Left hindlimb (tissue), 1 donor: ENCODE measurements around the gene LZTS3.
"Not testable (repeated sequence)": the region's sequence is repeated elsewhere in the genome, so short reads cannot be mapped to it uniquely, and the experiment has no call there.

Source experiments
- DNase-seq: peaks from one replicate; pipeline ENCODE4 v3.0.0-alpha.2; 2018

LZTS3 gene

DNA sequence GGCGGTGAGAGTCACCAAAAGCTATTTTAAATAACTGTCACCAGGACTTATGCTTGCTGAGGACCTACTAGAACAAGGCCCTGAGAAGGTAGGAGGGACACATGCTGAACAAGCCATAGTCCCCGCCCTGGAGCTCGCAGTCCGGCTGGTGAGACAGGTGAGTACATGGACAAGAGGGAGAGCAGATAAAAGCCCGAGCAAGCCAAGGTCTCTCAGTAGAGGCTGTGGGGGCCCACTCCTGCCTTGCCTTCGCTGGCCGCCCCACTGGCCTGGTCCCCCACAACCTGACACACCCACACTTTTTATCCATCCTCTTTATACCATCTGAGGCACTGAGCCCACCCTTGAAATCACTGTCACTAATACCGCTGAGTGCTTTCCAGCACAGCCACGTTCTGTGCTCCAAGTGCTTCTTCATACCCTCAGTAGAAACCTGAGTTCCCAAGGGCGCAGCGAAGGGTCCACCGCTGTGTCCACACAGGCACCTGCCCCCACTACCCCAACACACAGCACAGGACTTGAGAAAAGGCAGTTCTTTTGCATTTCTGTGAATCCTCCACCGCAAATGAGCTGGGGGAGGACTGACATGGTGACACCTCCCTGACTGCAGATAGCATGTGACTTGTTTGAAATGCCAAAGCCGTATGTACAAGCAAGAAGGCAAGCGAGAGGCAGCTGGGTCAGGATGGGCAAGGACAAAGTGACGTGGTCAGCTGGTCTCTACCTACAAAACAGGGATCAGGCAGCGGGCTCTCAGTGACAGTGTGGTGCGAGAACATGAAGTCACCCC, 19.1 kb upstream of the LZTS3 start:
- no peak for DNase-seq

- no peak for DNase-seq
Measured at GRCh38 chr20:3190681-3191111, 17.3 kb upstream of the LZTS3 start.

DNA sequence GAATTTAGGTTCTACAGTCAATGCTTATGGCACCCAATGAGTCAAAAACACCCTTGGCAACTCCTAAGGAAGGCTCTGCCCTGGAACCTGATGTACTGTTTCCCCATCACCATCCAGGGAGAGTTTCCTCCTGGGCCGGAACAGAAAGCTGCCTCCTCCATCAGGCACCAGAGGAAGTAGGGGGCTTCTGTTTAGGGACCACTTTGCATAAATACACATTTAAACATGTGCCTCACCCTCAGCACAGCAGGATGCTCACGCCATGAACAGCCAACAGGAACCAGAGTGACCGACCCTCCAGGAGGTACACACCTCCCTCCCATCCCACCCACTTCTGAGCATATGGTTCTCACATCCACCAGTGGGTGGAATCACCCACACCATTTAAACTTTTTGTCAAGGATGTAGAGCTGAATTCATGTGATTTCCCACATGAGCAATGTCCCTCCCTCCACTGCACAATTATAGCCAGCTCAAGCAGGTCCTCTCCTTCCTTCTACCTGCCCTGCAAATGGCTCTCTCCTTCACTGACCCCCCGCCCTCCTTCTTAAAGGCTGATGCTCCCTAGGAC, 16.3 kb upstream of the LZTS3 start:
- no peak for DNase-seq

DNA sequence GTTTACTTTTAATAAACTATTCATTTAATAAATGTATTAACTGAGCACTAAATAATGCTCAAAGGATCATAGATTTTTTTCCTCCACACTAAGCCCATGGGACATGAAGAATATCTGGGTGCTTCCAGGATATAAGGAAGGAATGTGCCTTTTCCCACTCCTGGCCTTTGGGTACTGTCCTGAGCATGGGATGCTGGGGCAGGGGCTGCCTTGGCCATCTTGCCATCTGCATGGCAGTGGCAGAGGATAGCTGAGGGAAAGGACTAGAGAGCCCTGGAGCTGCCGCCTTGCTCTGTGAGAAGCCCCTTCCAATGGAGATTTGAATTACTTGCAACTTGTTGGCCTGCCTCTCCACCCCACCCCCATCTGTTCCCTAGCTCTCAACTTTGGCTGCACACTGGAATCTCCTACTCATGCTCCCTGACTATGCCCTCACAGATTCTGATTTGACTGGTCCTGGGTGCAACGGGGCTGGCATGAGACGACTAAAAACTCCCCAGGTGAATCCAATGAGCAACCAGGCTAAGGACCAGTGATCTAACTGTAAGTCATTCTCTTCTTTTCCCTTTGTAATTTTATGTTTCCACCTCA, 15.6 kb upstream of the LZTS3 start:
- DNase-seq, result no peak

GRCh38 chr20:3187861-3188260, 14.5 kb upstream of the LZTS3 start:
- not testable (repeated sequence) for DNase-seq

GRCh38 chr20:3183896-3184612, 10.7 kb upstream of the LZTS3 start:
- no peak for DNase-seq

- not testable (repeated sequence) for DNase-seq
Measured at GRCh38 chr20:3182429-3182828, 9.1 kb upstream of the LZTS3 start.

DNA sequence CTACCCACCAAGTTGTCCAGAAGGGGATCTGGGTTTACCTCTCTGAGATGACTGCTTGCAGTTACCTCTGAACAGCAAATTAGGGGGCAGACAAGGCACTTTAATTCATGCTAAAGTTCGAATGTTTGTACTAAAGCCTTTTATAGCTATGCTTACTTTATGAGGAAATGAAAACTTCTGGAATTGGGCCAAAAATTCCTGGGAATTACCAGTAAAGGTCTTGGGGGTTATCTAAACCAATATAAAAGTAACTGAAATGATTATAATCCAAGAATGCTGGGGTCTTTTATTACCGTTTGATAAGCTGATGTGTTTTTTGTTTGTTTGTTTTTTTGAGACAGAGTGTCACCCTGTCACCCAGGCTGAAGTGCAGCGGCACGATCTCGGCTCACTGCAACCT, 7.9 kb upstream of the LZTS3 start:
- DNase-seq, result no peak

DNA sequence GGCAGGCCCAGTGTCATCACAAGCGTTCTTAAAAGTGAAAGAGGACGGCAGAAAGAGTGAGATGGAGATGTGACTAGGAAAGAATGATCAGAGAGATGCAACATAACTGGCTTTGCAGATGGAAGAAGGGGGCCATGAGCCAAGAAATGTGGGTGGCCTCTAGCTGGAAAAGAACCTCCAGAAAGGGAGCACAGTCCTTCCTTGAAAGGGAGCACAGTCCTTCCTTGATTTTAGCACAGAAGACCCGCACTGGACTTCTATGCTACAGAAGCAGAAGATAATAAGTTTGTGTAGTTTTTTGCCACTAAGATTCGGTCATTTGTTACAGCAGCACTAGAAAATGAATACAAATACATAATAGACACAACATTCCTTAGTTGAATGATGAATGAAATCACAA, 7.0 kb upstream of the LZTS3 start:
- no peak for DNase-seq

DNA sequence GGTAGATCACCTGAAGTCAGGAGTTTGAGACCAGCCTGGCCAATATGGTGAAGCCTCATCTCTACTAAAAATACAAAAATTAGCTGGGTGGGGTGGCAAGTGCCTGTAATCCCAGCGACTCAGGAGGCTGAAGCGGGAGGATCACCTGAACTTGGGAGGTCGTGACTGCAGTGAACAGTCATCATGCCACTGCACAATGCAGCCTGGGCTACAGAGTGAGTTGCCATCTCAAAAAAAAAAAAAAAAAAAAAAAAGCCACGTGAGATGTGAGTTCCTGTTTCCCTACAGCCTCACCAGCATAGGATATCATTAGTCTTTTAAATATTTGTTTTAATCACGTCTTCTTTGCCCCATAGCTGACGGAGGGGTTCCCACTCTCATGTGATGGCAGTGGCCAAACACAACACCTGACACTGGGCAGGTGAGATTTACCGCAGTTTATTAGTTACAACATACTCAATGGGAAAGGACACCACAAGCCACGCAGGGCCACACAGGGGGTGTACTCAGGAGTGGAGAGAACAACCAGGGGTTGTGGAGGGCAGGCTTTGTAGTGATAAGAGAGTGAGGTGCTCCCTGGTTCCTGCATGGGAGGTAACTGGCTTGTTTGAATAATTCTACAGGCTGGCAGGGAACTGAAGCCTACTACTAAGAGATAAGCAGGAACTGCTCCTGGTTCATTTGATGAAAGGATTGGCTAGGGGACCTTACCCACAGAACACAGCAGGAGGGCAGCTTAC, 4.6 kb upstream of the LZTS3 start:
- DNase-seq, result no peak

DNA sequence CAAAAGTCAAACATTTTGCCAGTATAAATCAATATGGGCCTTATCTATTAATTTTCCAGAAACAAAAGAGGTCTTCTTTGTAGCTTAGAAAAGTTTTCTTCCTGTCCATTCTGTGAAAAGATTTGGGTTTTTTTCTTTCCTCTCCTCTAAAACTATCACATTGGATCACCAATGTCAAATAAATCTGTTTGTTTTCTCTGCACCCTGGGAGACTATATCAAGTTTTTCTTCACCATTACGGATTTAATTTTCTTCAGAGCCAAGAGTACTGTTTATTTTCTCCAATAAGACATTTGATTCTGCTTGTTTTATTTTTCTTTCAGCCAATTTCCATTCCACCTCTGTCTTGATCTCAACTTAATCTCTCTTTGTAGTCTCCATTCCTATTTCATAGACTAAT, 1.9 kb upstream of the LZTS3 start:
- DNase-seq, result no peak

GRCh38 chr20:3174442-3175261, 1.3 kb upstream of the LZTS3 start:
- no peak for DNase-seq

DNA sequence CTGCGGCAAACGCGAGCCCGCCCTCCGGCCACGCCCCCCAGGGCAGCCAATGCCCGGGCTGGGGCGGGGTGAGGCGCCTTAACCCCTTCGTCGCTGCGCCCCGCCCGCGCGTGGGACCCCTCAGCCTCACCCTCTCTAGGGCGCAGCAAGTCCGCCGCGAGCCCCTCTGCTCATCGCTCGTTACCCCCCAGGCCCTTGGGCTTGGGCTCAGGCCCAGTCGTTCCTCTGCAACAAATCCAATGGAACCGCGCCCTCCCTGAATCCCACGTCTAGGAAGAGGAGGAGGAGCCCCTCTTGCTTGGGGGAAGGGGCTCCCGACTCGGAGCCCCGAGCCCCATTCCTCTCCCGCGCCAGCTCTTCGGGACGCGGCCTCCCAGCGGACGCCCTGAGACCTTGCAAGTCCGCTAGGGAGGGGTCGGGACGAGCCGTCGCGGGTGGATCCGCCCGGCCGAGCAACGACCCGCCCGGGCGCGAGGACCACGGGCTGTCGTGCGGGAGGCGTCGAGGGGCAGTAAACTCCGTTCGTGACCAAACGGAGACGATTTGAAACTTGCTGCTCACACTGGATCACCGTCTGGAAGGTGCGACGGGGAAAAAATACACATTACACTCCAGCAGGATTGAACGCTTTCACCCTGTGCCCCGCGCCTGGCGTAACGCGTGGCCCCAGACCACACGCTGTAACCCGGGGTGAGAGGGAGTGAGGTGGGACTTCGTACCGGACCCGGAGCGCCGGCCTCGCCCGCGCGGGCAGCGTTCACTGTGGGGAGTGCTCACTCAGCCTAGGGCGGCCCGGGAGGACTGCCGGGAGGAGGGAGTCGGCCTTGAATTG, 477 bp upstream of the LZTS3 start:
- peak; percentile 90 for DNase-seq

DNA sequence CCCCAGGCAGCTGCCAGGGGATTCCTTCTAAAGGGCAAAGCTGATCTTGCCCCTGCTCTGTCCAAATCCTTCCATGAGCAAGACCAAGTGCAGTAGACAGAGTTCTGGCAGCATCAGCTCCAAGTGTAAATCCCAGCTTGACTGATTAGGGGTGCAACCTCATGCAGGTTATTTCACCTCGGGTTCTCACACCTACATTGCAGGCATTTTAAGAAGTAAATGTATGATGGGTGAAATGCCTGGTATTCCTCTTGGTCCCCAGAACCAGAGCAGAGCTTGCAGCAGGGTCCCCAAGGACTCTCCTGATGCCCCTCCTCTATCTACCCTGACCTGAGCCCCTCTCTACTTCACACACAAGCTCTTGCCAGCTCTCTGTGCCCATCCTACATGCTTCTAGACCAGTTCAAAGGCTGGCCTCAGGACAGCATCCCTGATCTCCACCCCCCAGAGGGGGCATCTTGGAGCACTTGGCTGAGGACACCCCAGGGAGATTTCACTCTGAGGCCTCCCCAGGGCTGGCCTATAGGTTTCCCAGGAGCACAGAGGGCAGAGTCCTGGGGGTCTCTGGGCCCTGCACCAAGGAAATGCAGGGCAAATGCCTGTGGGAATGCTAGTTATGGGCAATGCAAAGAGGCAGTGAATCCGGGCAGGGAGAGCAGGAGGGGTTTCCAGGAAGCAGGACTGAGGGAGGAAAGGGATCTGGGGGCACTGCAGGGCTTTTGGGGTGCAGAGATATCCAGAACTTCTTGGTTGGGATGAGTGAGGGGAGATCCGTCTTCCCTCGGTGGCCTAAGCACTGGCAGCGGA, 1.0 kb downstream of the LZTS3 start:
- DNase-seq, result no peak

GRCh38 chr20:3171391-3172125, 1.8 kb downstream of the LZTS3 start:
- no peak for DNase-seq

- DNase-seq, result no peak
Measured at GRCh38 chr20:3168829-3169590, 4.3 kb downstream of the LZTS3 start.

GRCh38 chr20:3168079-3168828, 5.1 kb downstream of the LZTS3 start:
- DNase-seq, result no peak

DNA sequence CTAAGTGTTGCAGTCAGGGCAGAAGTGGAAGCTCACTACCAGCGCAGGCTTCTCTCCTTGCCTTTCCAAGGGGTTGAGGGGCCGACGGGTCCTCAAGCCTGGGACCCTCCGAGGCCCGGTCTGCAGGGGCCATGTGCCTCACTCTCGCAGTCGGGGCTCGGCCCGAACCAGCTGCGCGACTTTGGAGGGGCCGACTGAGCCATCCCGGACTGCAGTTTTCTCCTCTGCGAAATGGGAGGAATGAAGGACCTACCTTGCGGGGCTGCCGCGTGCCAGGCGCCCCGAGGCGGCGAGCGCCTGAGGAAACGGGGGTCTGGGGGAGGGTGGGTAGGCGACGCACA, 5.6 kb downstream of the LZTS3 start:
- no peak for DNase-seq
